Measurements from ENCODE around the gene BAIAP3. TPM values are rescaled to one million over a fixed set of nuclear protein-coding genes. Genes with fewer than 3 reads are reported as not detected.

BAIAP3 gene
- total RNA-seq, 1 experiment from 2014 or later = 44.7 TPM

DNA sequence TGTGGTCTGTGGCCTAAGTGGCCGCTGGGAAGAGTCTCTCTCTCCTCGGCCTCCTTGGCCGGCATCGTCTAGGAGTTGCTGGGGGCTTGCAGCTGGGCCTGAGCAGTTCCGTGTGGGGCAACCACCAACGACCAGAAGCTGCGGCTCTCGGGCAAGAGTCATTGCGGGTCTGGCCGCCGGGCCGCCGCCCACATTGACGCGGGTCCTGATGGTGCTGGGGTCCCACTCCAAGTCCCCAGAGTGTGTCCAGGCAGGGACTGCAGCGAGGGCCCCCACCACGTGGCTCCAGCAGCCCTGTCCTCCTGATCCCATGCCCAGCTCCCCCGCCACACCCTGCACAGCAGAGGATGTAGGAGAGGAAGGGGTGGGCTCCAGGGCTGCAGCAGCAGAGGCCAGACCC is 50.1 kb downstream of the BAIAP3 start:
- no TSS peak for BruUV-seq (replicated peaks)
- TF ChIP-seq ZFX (IDR thresholded peaks at IDR 0.05) (no peak), ELF1 (IDR thresholded peaks at IDR 0.05; ENCODE audit: borderline replicate concordance, low read depth) (no peak), POLR2AphosphoS5 (IDR thresholded peaks at IDR 0.05; ENCODE audit: low read depth, low read length) (no peak), SP1 (IDR thresholded peaks at IDR 0.05; ENCODE audit: low read depth) (no peak), RAD21 (IDR thresholded peaks at IDR 0.05; ENCODE audit: low read depth) (no peak), CEBPB (IDR thresholded peaks at IDR 0.05; ENCODE audit: low read depth) (no peak), SRF (IDR thresholded peaks at IDR 0.05; ENCODE audit: low read depth) (no peak), POLR2A (IDR thresholded peaks at IDR 0.05; ENCODE audit: borderline replicate concordance, extremely low read depth, insufficient read depth, insufficient read length) (no peak), EZH2 (IDR thresholded peaks at IDR 0.05) (no peak), SIN3A (IDR thresholded peaks at IDR 0.05; ENCODE audit: low read depth) (no peak)
- TF ChIP-seq, protein P1, sequence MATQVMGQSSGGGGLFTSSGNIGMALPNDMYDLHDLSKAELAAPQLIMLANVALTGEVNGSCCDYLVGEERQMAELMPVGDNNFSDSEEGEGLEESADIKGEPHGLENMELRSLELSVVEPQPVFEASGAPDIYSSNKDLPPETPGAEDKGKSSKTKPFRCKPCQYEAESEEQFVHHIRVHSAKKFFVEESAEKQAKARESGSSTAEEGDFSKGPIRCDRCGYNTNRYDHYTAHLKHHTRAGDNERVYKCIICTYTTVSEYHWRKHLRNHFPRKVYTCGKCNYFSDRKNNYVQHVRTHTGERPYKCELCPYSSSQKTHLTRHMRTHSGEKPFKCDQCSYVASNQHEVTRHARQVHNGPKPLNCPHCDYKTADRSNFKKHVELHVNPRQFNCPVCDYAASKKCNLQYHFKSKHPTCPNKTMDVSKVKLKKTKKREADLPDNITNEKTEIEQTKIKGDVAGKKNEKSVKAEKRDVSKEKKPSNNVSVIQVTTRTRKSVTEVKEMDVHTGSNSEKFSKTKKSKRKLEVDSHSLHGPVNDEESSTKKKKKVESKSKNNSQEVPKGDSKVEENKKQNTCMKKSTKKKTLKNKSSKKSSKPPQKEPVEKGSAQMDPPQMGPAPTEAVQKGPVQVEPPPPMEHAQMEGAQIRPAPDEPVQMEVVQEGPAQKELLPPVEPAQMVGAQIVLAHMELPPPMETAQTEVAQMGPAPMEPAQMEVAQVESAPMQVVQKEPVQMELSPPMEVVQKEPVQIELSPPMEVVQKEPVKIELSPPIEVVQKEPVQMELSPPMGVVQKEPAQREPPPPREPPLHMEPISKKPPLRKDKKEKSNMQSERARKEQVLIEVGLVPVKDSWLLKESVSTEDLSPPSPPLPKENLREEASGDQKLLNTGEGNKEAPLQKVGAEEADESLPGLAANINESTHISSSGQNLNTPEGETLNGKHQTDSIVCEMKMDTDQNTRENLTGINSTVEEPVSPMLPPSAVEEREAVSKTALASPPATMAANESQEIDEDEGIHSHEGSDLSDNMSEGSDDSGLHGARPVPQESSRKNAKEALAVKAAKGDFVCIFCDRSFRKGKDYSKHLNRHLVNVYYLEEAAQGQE (IDR thresholded peaks at IDR 0.05; ENCODE audit: low read depth) = no peak
- TF ChIP-seq, protein P2, sequence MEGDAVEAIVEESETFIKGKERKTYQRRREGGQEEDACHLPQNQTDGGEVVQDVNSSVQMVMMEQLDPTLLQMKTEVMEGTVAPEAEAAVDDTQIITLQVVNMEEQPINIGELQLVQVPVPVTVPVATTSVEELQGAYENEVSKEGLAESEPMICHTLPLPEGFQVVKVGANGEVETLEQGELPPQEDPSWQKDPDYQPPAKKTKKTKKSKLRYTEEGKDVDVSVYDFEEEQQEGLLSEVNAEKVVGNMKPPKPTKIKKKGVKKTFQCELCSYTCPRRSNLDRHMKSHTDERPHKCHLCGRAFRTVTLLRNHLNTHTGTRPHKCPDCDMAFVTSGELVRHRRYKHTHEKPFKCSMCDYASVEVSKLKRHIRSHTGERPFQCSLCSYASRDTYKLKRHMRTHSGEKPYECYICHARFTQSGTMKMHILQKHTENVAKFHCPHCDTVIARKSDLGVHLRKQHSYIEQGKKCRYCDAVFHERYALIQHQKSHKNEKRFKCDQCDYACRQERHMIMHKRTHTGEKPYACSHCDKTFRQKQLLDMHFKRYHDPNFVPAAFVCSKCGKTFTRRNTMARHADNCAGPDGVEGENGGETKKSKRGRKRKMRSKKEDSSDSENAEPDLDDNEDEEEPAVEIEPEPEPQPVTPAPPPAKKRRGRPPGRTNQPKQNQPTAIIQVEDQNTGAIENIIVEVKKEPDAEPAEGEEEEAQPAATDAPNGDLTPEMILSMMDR (IDR thresholded peaks at IDR 0.05 in 2 of 3, conservative IDR thresholded peaks at IDR 0.05 in 1 of 3; ENCODE audit: borderline replicate concordance in 1 of 3, insufficient read depth in 1 of 3, low read depth in 2 of 3, low read length in 2 of 3) = no peak
- TF ChIP-seq, protein P3, sequence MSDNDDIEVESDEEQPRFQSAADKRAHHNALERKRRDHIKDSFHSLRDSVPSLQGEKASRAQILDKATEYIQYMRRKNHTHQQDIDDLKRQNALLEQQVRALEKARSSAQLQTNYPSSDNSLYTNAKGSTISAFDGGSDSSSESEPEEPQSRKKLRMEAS (IDR thresholded peaks at IDR 0.05) = no peak
- TF ChIP-seq, protein P4, sequence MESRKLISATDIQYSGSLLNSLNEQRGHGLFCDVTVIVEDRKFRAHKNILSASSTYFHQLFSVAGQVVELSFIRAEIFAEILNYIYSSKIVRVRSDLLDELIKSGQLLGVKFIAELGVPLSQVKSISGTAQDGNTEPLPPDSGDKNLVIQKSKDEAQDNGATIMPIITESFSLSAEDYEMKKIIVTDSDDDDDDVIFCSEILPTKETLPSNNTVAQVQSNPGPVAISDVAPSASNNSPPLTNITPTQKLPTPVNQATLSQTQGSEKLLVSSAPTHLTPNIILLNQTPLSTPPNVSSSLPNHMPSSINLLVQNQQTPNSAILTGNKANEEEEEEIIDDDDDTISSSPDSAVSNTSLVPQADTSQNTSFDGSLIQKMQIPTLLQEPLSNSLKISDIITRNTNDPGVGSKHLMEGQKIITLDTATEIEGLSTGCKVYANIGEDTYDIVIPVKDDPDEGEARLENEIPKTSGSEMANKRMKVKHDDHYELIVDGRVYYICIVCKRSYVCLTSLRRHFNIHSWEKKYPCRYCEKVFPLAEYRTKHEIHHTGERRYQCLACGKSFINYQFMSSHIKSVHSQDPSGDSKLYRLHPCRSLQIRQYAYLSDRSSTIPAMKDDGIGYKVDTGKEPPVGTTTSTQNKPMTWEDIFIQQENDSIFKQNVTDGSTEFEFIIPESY (IDR thresholded peaks at IDR 0.05; ENCODE audit: extremely low read depth, insufficient replicate concordance, low read length) = no peak
- intact Hi-C loops (cut with micrococcal nuclease) = no loop called here
- Histone ChIP-seq H3K27me3 (ENCODE audit: insufficient read depth, low read length) (no peaks in the 10 kb centered on the region), H3K9ac (ENCODE audit: low read length) (no peak overlapping the region), H3K27ac (ENCODE audit: low read depth, low read length) (no peak overlapping the region), H3K9me2 (ENCODE audit: insufficient read depth) (no peaks in the 10 kb centered on the region), H2AFZ (ENCODE audit: low read depth, low read length, poor library complexity, severe bottlenecking) (no peak overlapping the region), H3K36me3 (ENCODE audit: control insufficient read depth in 1 of 2, insufficient read depth in 2 of 2, low read length in 2 of 2) (no peaks in the 10 kb centered on the region; a peak in 1 of 4 replicates), H4K20me1 (ENCODE audit: insufficient read depth) (no peaks in the 10 kb centered on the region), H3K4me3 (replicated peaks in 1 of 2; ENCODE audit: low read depth in 1 of 2, low read length in 2 of 2) (no peak overlapping the region), H3K4me2 (ENCODE audit: low read length) (no peak overlapping the region), H3K9me3 (ENCODE audit: control insufficient read depth in 1 of 2, insufficient read depth in 1 of 2, low read depth in 1 of 2, low read length in 2 of 2) (no peaks in the 10 kb centered on the region), H3K4me1 (ENCODE audit: control insufficient read depth in 1 of 2, insufficient read depth in 2 of 2, low read length in 2 of 2) (peaks cover 6 to 9% of the 10 kb centered on the region in 2 experiments), H3K79me2 (ENCODE audit: insufficient read depth, low read length) (peaks cover 8% of the 10 kb centered on the region)
- ChIA-PET RAD21 (ENCODE audit: low non-redundant PET in 1 of 2, low total read pairs in 2 of 2, uncharacterized antibody in 2 of 2, unreplicated experiment in 2 of 2) (no interaction called here), CTCF (no interaction called here), POLR2A (no interaction called here)
- ATAC-seq = no peak
- no peak for DNase-seq (ENCODE audit: low read depth, low spot score)
